GM23338 (cell line): Measurements from ENCODE around the gene CNIH3. TPM values are rescaled to one million over a fixed set of nuclear protein-coding genes. Genes with fewer than 3 reads are reported as not detected.

ENCODE experiments used
- ATAC-seq: fragments of 200-7000 bp; cut with Tn5 transposase; 3 replicates; pipeline ENCODE4 v1.9.1; 2020
- DNase-seq: peaks from one replicate; pipeline ENCODE4 v3.0.0-alpha.2; 2015; ENCODE audit warnings: low spot score
- H2AFZ ChIP-seq: fragments of 200-600 bp; sonication (generic); 2 replicates; pipeline ENCODE4 v1.8.0; 2016; ENCODE audit warnings: antibody characterized with exemption, mild to moderate bottlenecking, moderate library complexity
- H3F3A ChIP-seq: fragments of 200-600 bp; sonication (generic); replicated peaks from 2 replicates; pipeline ENCODE4 v1.8.0; 2017; ENCODE audit warnings: antibody characterized with exemption, mixed run types, low read depth
- H3K27ac ChIP-seq: fragments of 200-600 bp; sonication (generic); 2 replicates; pipeline ENCODE4 v1.6.1; 2016; ENCODE audit warnings: low read depth
- H3K27me3 ChIP-seq: fragments of 200-600 bp; sonication (generic); 2 replicates; pipeline ENCODE4 v1.8.0; 2016; ENCODE audit warnings: mild to moderate bottlenecking, mixed run types, moderate library complexity; ENCODE audit not compliant: insufficient read depth
- H3K36me3 ChIP-seq: fragments of 200-600 bp; sonication (generic); 2 replicates; pipeline ENCODE4 v1.8.0; 2016; ENCODE audit warnings: mild to moderate bottlenecking; ENCODE audit not compliant: insufficient read depth
- H3K4me1 ChIP-seq: fragments of 200-600 bp; sonication (generic); 2 replicates; pipeline ENCODE4 v1.8.0; 2016; ENCODE audit warnings: mild to moderate bottlenecking, moderate library complexity; ENCODE audit not compliant: insufficient read depth
- H3K4me2 ChIP-seq: fragments of 200-600 bp; sonication (generic); 2 replicates; pipeline ENCODE4 v1.7.1; 2017; ENCODE audit warnings: mixed run types
- H3K4me3 ChIP-seq: fragments of 200-600 bp; sonication (generic); 2 replicates; pipeline ENCODE4 v1.6.1; 2016; ENCODE audit warnings: mixed run types
- H3K79me2 ChIP-seq: fragments of 200-600 bp; sonication (generic); replicated peaks from 2 replicates; pipeline ENCODE4 v1.8.0; 2017; ENCODE audit warnings: mild to moderate bottlenecking; ENCODE audit not compliant: insufficient read depth
- H3K9me2 ChIP-seq: fragments of 200-600 bp; sonication (generic); 2 replicates; pipeline ENCODE4 v1.8.0; 2017; ENCODE audit not compliant: insufficient read depth
- H4K20me1 ChIP-seq: fragments of 200-600 bp; sonication (generic); replicated peaks from 2 replicates; pipeline ENCODE4 v1.8.0; 2017; ENCODE audit warnings: mild to moderate bottlenecking; ENCODE audit not compliant: insufficient read depth
- H3K27ac Mint-ChIP-seq: 2 replicates; pipeline ENCODE4 v1.8.0; 2020; ENCODE audit warnings: inconsistent platforms, mild to moderate bottlenecking, moderate library complexity, mixed read lengths
- H3K27me3 Mint-ChIP-seq: 3 replicates; pipeline ENCODE4 v1.8.0; 2022; ENCODE audit warnings: low read depth, mild to moderate bottlenecking, moderate library complexity, mixed read lengths, inconsistent platforms; ENCODE audit not compliant: insufficient read depth, poor library complexity
- H3K36me3 Mint-ChIP-seq: 3 replicates; pipeline ENCODE4 v1.8.0; 2021; ENCODE audit warnings: low read depth, mild to moderate bottlenecking, inconsistent platforms, moderate library complexity, mixed read lengths
- H3K4me1 Mint-ChIP-seq: 3 replicates; pipeline ENCODE4 v1.8.0; 2020; ENCODE audit warnings: mild to moderate bottlenecking, inconsistent platforms, mixed read lengths
- H3K4me3 Mint-ChIP-seq: 3 replicates; pipeline ENCODE4 v1.8.0; 2021; ENCODE audit warnings: moderate library complexity, mild to moderate bottlenecking, inconsistent platforms, mixed read lengths
- H3K9me3 Mint-ChIP-seq: 3 replicates; pipeline ENCODE4 v1.8.0; 2020; ENCODE audit warnings: moderate library complexity, mild to moderate bottlenecking, inconsistent platforms, mixed read lengths
- CREB1 ChIP-seq: fragments of 250-450 bp; sonication (Bioruptor Pico); IDR thresholded peaks from 2 replicates; pipeline ENCODE4 v1.5.0; 2020; ENCODE audit warnings: low read depth, mild to moderate bottlenecking, moderate library complexity
- EZH2 ChIP-seq: fragments of 200-600 bp; sonication (generic); IDR thresholded peaks from one replicate; pipeline ENCODE4 v1.8.0; 2017; ENCODE audit warnings: antibody characterized with exemption, mild to moderate bottlenecking, low read depth; ENCODE audit not compliant: unreplicated experiment
- NANOG ChIP-seq: IDR thresholded peaks from 2 replicates; pipeline ENCODE4 v1.6.1; 2016; ENCODE audit warnings: antibody characterized with exemption, borderline replicate concordance
- STAT1 ChIP-seq: IDR thresholded peaks from one replicate; pipeline ENCODE4 v1.6.1; 2016; ENCODE audit warnings: antibody characterized with exemption; ENCODE audit not compliant: unreplicated experiment
- ZNF331 ChIP-seq: fragments of 250-450 bp; sonication (Bioruptor Pico); IDR thresholded peaks from 2 replicates; pipeline ENCODE4 v1.5.0; 2020; ENCODE audit warnings: low read depth, mild to moderate bottlenecking, moderate library complexity
- polyA plus RNA-seq: library from polyadenylated mRNA; unstranded; fragments of >200 nt; fragmentation: Nextera tagmentation; extraction: Ambion mirVana; gene quantifications from 2 replicates; pipeline ENCODE4 v1.2.1, GENCODE V29; 2016
- total RNA-seq: library from RNA; depleted of rRNA; stranded (reverse); fragments of >200 nt; shearing (Covaris generic); gene quantifications from 2 replicates; pipeline ENCODE4 v1.2.3, GENCODE V29; 2014
- TF ChIP-seq, protein P1 (sequence below): IDR thresholded peaks from 2 replicates; pipeline ENCODE4 v1.6.1; 2016; ENCODE audit warnings: antibody characterized with exemption
- TF ChIP-seq, protein P2 (sequence below), 2 experiments: fragments of 200-600 bp in 1 of 2; sonication (generic) in 1 of 2; conservative IDR thresholded peaks; 2 replicates each; pipeline versions ENCODE4 v1.5.1 to v1.6.1; 2016 to 2017; ENCODE audit warnings: antibody characterized with exemption in 2 of 2, low read depth in 2 of 2, mild to moderate bottlenecking in 2 of 2, moderate library complexity in 1 of 2
- TF ChIP-seq, protein P3 (sequence below): IDR thresholded peaks from one replicate; pipeline ENCODE4 v1.6.1; 2018; ENCODE audit warnings: antibody characterized with exemption; ENCODE audit not compliant: unreplicated experiment

Gene CNIH3
- total and polyA plus RNA-seq, 2 experiments from 2014 or later: 3.6 to 5.1 TPM

DNA sequence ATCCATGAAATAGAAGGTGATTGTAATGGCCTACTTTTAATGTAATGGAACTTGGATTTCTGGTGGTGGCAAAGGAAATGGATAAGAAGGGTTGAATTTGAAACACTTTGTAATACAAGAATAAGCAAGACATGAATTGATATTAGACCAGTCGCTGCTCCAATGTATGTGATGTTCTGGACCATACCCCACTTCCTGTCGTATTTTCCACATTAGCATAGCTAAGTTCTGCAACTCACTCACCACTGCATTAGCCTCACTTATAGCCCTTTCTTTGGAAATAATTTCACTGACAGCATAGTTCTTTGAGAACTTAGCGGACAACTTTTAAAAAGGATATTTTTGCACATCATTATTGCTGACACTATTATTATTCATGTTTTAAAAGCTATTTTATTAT, 32.3 kb upstream of the CNIH3 start:
- Histone ChIP-seq H3K4me2 (no peak overlapping the region), H3K79me2 (no peaks in the 10 kb centered on the region), H3F3A (no peaks in the 10 kb centered on the region), H3K27ac (no peak overlapping the region), H4K20me1 (no peaks in the 10 kb centered on the region), H2AFZ (no peak overlapping the region), H3K27me3 (no peaks in the 10 kb centered on the region), H3K4me1 (peaks cover 12% of the 10 kb centered on the region; the same call in 1 of the 2 replicates), H3K36me3 (no peaks in the 10 kb centered on the region), H3K4me3 (no peak overlapping the region), H3K9me2 (peaks cover 29% of the 10 kb centered on the region)
- TF ChIP-seq, protein P1, sequence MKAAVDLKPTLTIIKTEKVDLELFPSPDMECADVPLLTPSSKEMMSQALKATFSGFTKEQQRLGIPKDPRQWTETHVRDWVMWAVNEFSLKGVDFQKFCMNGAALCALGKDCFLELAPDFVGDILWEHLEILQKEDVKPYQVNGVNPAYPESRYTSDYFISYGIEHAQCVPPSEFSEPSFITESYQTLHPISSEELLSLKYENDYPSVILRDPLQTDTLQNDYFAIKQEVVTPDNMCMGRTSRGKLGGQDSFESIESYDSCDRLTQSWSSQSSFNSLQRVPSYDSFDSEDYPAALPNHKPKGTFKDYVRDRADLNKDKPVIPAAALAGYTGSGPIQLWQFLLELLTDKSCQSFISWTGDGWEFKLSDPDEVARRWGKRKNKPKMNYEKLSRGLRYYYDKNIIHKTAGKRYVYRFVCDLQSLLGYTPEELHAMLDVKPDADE: no peak
- TF ChIP-seq CREB1 (CRISPR knock-in tag): no peak
- Mint-ChIP-seq H3K27me3 (peaks cover 6% of the 10 kb centered on the region), H3K27ac (no peak overlapping the region), H3K36me3 (peaks cover 3% of the 10 kb centered on the region; the same call in 2 of the 3 replicates), H3K4me1 (peaks cover 30% of the 10 kb centered on the region), H3K9me3 (peaks cover 3% of the 10 kb centered on the region; the same call in 1 of the 3 replicates), H3K4me3 (no peak overlapping the region)
- DNase-seq (no peak), ATAC-seq (no peak)

DNA sequence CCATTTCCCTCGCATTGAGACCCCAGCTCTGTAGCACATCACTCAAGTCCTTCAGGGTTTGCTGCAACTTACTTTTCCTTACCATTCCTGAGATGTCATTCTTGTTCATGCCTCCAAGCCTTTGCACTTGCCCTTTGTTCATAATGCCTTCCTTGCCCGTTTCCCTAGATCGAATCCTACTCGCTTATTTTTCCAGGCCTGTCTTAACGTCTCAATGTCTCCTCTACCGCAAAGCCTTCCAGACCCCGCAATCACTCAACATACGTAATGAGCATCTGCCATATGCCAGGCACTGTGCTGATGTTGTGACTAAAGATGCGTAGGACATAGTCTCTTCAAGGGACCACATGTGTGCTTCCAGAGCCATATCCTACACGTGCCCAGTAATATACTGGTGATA, 31.1 kb upstream of the CNIH3 start:
- Histone ChIP-seq H3F3A (no peaks in the 10 kb centered on the region), H3K9me2 (peaks cover 23% of the 10 kb centered on the region), H3K4me3 (no peak overlapping the region), H3K36me3 (no peaks in the 10 kb centered on the region), H3K27ac (no peak overlapping the region), H3K4me2 (no peak overlapping the region), H3K79me2 (no peaks in the 10 kb centered on the region), H3K4me1 (peaks cover 20% of the 10 kb centered on the region), H3K27me3 (no peaks in the 10 kb centered on the region), H4K20me1 (no peaks in the 10 kb centered on the region), H2AFZ (no peak overlapping the region)
- ATAC-seq (no peak), DNase-seq (no peak)
- Mint-ChIP-seq H3K27me3 (peaks cover 3% of the 10 kb centered on the region), H3K27ac (no peak overlapping the region), H3K4me3 (no peak overlapping the region), H3K36me3 (peaks cover 3% of the 10 kb centered on the region; the same call in 2 of the 3 replicates), H3K4me1 (peaks cover 36% of the 10 kb centered on the region), H3K9me3 (peaks cover 3% of the 10 kb centered on the region; the same call in 1 of the 3 replicates)
- TF ChIP-seq EZH2: no peak
- TF ChIP-seq ZNF331 (CRISPR knock-in tag): no peak
- no peak for TF ChIP-seq CREB1 (CRISPR knock-in tag)
- no peak for TF ChIP-seq STAT1
- no peak for TF ChIP-seq NANOG
- TF ChIP-seq, protein P2, sequence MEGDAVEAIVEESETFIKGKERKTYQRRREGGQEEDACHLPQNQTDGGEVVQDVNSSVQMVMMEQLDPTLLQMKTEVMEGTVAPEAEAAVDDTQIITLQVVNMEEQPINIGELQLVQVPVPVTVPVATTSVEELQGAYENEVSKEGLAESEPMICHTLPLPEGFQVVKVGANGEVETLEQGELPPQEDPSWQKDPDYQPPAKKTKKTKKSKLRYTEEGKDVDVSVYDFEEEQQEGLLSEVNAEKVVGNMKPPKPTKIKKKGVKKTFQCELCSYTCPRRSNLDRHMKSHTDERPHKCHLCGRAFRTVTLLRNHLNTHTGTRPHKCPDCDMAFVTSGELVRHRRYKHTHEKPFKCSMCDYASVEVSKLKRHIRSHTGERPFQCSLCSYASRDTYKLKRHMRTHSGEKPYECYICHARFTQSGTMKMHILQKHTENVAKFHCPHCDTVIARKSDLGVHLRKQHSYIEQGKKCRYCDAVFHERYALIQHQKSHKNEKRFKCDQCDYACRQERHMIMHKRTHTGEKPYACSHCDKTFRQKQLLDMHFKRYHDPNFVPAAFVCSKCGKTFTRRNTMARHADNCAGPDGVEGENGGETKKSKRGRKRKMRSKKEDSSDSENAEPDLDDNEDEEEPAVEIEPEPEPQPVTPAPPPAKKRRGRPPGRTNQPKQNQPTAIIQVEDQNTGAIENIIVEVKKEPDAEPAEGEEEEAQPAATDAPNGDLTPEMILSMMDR (conservative IDR thresholded peaks at IDR 0.05; ENCODE audit: low read depth in 2 of 2): no peak
- TF ChIP-seq, protein P3, sequence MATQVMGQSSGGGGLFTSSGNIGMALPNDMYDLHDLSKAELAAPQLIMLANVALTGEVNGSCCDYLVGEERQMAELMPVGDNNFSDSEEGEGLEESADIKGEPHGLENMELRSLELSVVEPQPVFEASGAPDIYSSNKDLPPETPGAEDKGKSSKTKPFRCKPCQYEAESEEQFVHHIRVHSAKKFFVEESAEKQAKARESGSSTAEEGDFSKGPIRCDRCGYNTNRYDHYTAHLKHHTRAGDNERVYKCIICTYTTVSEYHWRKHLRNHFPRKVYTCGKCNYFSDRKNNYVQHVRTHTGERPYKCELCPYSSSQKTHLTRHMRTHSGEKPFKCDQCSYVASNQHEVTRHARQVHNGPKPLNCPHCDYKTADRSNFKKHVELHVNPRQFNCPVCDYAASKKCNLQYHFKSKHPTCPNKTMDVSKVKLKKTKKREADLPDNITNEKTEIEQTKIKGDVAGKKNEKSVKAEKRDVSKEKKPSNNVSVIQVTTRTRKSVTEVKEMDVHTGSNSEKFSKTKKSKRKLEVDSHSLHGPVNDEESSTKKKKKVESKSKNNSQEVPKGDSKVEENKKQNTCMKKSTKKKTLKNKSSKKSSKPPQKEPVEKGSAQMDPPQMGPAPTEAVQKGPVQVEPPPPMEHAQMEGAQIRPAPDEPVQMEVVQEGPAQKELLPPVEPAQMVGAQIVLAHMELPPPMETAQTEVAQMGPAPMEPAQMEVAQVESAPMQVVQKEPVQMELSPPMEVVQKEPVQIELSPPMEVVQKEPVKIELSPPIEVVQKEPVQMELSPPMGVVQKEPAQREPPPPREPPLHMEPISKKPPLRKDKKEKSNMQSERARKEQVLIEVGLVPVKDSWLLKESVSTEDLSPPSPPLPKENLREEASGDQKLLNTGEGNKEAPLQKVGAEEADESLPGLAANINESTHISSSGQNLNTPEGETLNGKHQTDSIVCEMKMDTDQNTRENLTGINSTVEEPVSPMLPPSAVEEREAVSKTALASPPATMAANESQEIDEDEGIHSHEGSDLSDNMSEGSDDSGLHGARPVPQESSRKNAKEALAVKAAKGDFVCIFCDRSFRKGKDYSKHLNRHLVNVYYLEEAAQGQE: no peak
- TF ChIP-seq, protein P1: no peak
